IMR-90 (cell line): ENCODE data around the gene S100A4.

ENCODE experiments used
- BHLHE40 ChIP-seq: fragments of 150-350 bp; IDR thresholded peaks from 2 replicates; pipeline ENCODE4 v1.6.1; 2016; ENCODE audit warnings: mild to moderate bottlenecking, low read depth, low read length
- CEBPB ChIP-seq: IDR thresholded peaks from 2 replicates; pipeline ENCODE4 v1.6.1; 2012; ENCODE audit warnings: low read depth, low read length, improper control_type of control experiment
- CTCF ChIP-seq: conservative IDR thresholded peaks from 2 replicates; pipeline ENCODE4 v1.5.1; 2012; ENCODE audit warnings: mild to moderate bottlenecking, low read depth, low read length, improper control_type of control experiment
- ELK1 ChIP-seq: fragments of 150-350 bp; IDR thresholded peaks from 2 replicates; pipeline ENCODE4 v1.6.1; 2016; ENCODE audit warnings: low read depth, mild to moderate bottlenecking, low read length, moderate library complexity, borderline replicate concordance
- FOS ChIP-seq: fragments of 150-350 bp; IDR thresholded peaks from 2 replicates; pipeline ENCODE4 v1.6.1; 2016; ENCODE audit warnings: low read depth, low read length
- MAFK ChIP-seq: IDR thresholded peaks from 2 replicates; pipeline ENCODE4 v1.6.1; 2012; ENCODE audit warnings: low read depth, low read length, improper control_type of control experiment
- MAZ ChIP-seq: IDR thresholded peaks from 2 replicates; pipeline ENCODE4 v1.6.1; 2012; ENCODE audit warnings: low read depth, mild to moderate bottlenecking, low read length, improper control_type of control experiment, moderate library complexity, borderline replicate concordance
- MXI1 ChIP-seq: IDR thresholded peaks from 2 replicates; pipeline ENCODE4 v1.6.1; 2012; ENCODE audit warnings: low read depth, mild to moderate bottlenecking, low read length, moderate library complexity, borderline replicate concordance
- NFE2L2 ChIP-seq: fragments of 150-350 bp; IDR thresholded peaks from 2 replicates; pipeline ENCODE4 v1.6.1; 2016; ENCODE audit warnings: low read depth, mild to moderate bottlenecking, low read length
- POLR2A ChIP-seq: IDR thresholded peaks from 2 replicates; pipeline ENCODE4 v1.6.1; 2012; ENCODE audit warnings: mild to moderate bottlenecking, low read depth, low read length
- RAD21 ChIP-seq: IDR thresholded peaks from 2 replicates; pipeline ENCODE4 v1.6.1; 2012; ENCODE audit warnings: low read length, improper control_type of control experiment
- RCOR1 ChIP-seq: IDR thresholded peaks from 2 replicates; pipeline ENCODE4 v1.6.1; 2012; ENCODE audit warnings: mild to moderate bottlenecking, low read length, improper control_type of control experiment; ENCODE audit not compliant: insufficient replicate concordance
- USF2 ChIP-seq: fragments of 150-350 bp; IDR thresholded peaks from 2 replicates; pipeline ENCODE4 v1.6.1; 2017; ENCODE audit warnings: mild to moderate bottlenecking, antibody characterized with exemption, low read length, low read depth

DNA sequence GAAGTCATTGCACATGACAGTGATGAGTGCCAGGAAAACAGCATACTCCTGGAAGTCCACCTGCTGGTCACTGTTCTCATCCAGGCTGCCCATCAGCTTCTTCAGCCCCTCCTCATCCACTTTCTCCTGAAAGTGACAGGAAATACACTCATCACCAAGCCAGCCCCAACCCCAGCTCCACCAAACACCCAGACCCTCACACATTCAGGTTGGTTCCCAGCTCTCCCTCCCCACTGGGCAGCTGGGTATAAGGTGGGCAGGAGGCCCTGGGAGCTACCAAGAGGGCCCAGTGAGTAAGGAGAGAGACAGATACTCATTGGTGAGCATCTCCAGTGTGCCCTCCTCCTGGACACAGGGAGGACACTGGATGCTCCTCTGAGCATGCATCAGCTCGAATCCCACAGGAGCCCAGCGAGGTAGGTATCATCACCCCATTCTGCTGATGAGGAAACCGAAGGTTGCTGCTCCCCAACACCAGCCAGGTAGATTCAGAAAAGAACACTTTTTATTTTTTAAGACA is 15.9 kb upstream of the S100A4 start:
- TF ChIP-seq CTCF (no peak), POLR2A (no peak), MXI1 (no peak), USF2 (no peak), MAFK (no peak), RAD21 (no peak), FOS (no peak), RCOR1 (no peak), MAZ (no peak), BHLHE40 (no peak), CEBPB (no peak), ELK1 (no peak), NFE2L2 (no peak)
